ENCODE results near the gene HOXD3. TPM values are rescaled to one million over a fixed set of nuclear protein-coding genes. Genes with fewer than 3 reads are reported as not detected.

Gene HOXD3
- total RNA-seq, 1 donor from 2014 or later: not detected

GRCh38 chr2:176157499-176158185 lies 535 bp downstream of the HOXD3 start:
- no peak for DNase-seq
- intact Hi-C loops (cut with micrococcal nuclease): no loop called here
- TF ChIP-seq CTCF (IDR thresholded peaks at IDR 0.05; ENCODE audit: borderline replicate concordance): no peak
- Histone ChIP-seq H3K36me3 (no peaks in the 10 kb centered on the region), H3K4me3 (peak overlapping the region; percentile 36), H3K9me3 (replicated peaks) (no peaks in the 10 kb centered on the region), H3K4me1 (peaks cover 40% of the 10 kb centered on the region), H3K27me3 (ENCODE audit: low read depth) (peaks cover 100% of the 10 kb centered on the region), H3K27ac (replicated peaks) (no peak overlapping the region)

GRCh38 chr2:176158186-176158591 lies 1.1 kb downstream of the HOXD3 start:
- no peak for DNase-seq
- Histone ChIP-seq H3K4me3 (peak overlapping the region; percentile 36), H3K4me1 (peaks cover 40% of the 10 kb centered on the region), H3K36me3 (no peaks in the 10 kb centered on the region), H3K27me3 (ENCODE audit: low read depth) (peaks cover 100% of the 10 kb centered on the region), H3K9me3 (replicated peaks) (no peaks in the 10 kb centered on the region), H3K27ac (replicated peaks) (no peak overlapping the region)
- TF ChIP-seq CTCF (IDR thresholded peaks at IDR 0.05; ENCODE audit: borderline replicate concordance): no peak
- intact Hi-C loops (cut with micrococcal nuclease): no loop called here

- Histone ChIP-seq H3K27ac (replicated peaks) (no peak overlapping the region), H3K9me3 (replicated peaks) (no peaks in the 10 kb centered on the region), H3K27me3 (ENCODE audit: low read depth) (peaks cover 100% of the 10 kb centered on the region), H3K4me3 (no peak overlapping the region), H3K4me1 (peaks cover 40% of the 10 kb centered on the region), H3K36me3 (no peaks in the 10 kb centered on the region)
- no peak for DNase-seq
- no peak for TF ChIP-seq CTCF (IDR thresholded peaks at IDR 0.05; ENCODE audit: borderline replicate concordance)
- intact Hi-C loops (cut with micrococcal nuclease): no loop called here
Observed at GRCh38 chr2:176158855-176159662, 2.0 kb downstream of the HOXD3 start.

DNA sequence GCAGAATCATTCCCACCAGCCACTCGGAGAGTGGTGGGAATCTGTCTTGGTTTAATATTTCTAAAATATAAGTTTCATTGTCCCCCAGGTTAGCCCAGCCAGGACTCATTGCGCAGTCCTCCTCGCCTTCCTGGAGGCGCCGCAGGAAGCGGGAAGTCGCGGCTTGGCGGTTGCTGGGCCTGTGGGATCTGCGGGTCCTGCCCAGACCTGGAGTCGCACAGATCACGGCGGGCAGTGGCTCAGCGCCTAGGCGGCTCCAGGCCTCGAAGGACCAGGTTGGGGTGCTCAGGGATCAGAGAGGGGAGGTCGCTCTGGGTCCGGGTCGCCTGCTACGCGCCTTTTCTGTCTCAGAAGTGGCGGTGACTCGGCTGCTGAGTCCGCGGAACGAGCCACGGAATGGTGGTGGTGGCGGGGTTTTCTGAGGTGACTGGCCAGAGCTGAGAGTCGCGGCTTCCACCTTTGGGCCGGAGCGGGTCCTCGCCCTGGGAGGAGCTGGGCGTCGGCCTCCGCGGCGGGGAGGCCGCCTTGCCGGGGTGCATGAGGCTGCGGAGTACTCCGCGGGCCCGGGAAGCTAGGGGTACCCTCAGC lies 2.6 kb downstream of the HOXD3 start:
- Histone ChIP-seq H3K4me3 (peak overlapping the region; percentile 35), H3K27me3 (ENCODE audit: low read depth) (peaks cover 100% of the 10 kb centered on the region), H3K27ac (replicated peaks) (no peak overlapping the region), H3K4me1 (peaks cover 42% of the 10 kb centered on the region), H3K9me3 (replicated peaks) (no peaks in the 10 kb centered on the region), H3K36me3 (no peaks in the 10 kb centered on the region)
- intact Hi-C loops (cut with micrococcal nuclease): no loop called here
- DNase-seq: no peak
- TF ChIP-seq CTCF (IDR thresholded peaks at IDR 0.05; ENCODE audit: borderline replicate concordance): no peak

GRCh38 chr2:176160251-176160985 lies 3.3 kb downstream of the HOXD3 start:
- Histone ChIP-seq H3K27me3 (ENCODE audit: low read depth) (peaks cover 100% of the 10 kb centered on the region), H3K36me3 (no peaks in the 10 kb centered on the region), H3K9me3 (replicated peaks) (no peaks in the 10 kb centered on the region), H3K27ac (replicated peaks) (no peak overlapping the region), H3K4me3 (peak overlapping the region; percentile 35), H3K4me1 (peaks cover 48% of the 10 kb centered on the region)
- intact Hi-C loops (cut with micrococcal nuclease): no loop called here
- no peak for DNase-seq
- no peak for TF ChIP-seq CTCF (IDR thresholded peaks at IDR 0.05; ENCODE audit: borderline replicate concordance)

Measured in left ventricle myocardium inferior (tissue), 1 donor.